ENCODE results near the gene GPR162.
"Not testable (repeated sequence)": the region's sequence is repeated elsewhere in the genome, so short reads cannot be mapped to it uniquely, and the experiment has no call there.

- TF ChIP-seq CTCF, POLR2A (IDR thresholded peaks at IDR 0.05): not testable (repeated sequence)
These were observed 52.4 kb downstream of the GPR162 start for GRCh38 chr12:6874015-6874368.

All from right lobe of liver (tissue), 4 donors.